Measurements from ENCODE around the gene RASGRP2.

DNA sequence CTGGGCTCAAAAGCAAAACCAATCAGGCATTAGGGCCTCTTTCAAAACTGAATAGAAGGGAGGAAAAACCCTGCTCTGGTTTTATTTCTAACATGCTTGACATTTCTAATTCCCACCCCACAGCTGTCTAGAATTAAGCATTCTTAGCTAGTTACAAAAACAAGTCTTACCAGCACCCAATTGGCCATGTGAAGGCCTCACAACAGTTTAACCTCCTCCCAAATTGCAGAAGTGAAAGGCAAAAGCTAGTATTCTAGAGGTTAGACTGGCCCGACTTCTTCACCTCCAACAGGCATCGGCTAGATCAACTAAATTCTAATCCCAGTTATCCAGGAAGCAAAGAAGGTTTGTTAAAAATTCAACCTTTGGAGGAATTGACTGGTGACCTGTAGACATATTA lies 27.9 kb upstream of the RASGRP2 start:
- TF ChIP-seq, protein P1, sequence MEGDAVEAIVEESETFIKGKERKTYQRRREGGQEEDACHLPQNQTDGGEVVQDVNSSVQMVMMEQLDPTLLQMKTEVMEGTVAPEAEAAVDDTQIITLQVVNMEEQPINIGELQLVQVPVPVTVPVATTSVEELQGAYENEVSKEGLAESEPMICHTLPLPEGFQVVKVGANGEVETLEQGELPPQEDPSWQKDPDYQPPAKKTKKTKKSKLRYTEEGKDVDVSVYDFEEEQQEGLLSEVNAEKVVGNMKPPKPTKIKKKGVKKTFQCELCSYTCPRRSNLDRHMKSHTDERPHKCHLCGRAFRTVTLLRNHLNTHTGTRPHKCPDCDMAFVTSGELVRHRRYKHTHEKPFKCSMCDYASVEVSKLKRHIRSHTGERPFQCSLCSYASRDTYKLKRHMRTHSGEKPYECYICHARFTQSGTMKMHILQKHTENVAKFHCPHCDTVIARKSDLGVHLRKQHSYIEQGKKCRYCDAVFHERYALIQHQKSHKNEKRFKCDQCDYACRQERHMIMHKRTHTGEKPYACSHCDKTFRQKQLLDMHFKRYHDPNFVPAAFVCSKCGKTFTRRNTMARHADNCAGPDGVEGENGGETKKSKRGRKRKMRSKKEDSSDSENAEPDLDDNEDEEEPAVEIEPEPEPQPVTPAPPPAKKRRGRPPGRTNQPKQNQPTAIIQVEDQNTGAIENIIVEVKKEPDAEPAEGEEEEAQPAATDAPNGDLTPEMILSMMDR (IDR thresholded peaks at IDR 0.05; ENCODE audit: low read depth, low read length): no peak
- TF ChIP-seq EZH2phosphoT487 (IDR thresholded peaks at IDR 0.05; ENCODE audit: low read depth): no peak
